Endometrial microvascular endothelial cells (primary cell): ENCODE data around the gene HAL. TPM values are rescaled to one million over a fixed set of nuclear protein-coding genes. Genes with fewer than 3 reads are reported as not detected.

ENCODE experiments used
- in situ Hi-C: cut with HindIII; loops from 2 replicates; pipeline ENCODE4 v1.10.0; 2017; ENCODE audit warnings: low sequenced_read_pairs, low pct_unique_long_range_greater_than_20kb; ENCODE audit errors: inconsistent ontology term
- total RNA-seq: library from RNA; depleted of rRNA; stranded (reverse); fragments of >200 nt; gene quantifications from one replicate; pipeline ENCODE4 v1.2.3, GENCODE V29; 2015; ENCODE audit errors: inconsistent ontology term

Gene HAL
- total RNA-seq, 1 donor from 2014 or later, result 0.09 TPM

DNA sequence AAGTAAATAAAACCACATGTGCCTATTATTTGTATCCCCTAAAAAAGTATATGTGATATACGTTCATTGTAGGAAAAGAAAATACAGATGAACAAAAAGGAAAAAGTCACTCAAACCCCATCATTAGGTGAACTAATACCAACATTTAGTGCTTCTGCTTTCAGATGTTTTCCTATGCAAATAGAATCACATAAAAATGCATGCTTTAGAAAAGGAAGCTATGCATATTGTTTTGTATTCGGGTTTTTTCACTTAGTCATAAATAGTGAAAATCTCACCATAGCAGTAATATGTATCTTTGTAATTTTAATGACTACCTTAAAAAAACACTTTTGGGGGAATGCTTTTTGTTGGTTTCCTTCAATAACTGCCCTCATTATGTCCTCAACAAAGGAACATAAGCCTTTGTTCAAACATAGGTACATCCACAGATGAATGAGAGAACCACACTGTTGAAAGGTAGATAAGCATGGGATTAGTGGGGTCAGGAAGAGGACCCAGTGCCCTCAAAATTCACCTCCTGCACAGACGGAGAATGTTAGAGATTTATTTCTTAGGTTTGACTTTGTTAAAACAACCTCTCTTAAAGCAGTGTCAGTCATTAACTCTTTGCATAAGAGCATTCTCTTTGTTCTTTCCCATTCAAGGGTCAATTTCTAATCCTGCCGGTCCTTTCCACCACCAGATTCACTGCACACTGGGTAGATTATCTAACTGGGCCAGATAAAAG, 46.5 kb downstream of the HAL start:
- in situ Hi-C loops, result no loop called here

DNA sequence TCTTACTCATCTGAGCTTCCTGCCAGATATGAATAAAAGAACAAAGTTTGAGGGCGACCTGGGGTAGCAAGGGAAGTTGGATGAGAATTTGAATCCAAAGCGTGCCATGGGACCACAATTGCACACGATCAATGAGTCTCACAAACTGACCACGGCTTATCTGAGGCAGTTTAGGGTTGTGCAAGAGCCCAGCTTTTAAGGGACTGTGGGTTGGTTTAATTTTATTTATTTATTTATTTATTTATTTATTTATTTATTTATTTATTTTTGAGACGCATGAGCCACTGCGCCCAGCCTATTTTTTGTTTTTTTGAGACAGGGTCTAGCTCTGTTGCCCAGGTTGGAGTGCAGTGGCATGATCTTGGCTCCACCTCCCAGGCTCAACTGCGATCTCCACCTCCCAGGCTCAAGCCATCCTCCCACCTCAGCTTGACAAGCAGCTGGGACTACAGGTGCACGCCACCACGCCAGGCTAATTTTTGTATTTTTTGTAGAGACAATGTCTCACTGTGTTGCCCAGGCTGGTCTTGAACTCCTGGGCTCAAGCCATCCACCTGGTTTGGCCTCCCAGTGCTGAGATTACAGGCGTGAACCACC, 51.9 kb downstream of the HAL start:
- in situ Hi-C loops, result no loop called here

GRCh38 chr12:95943330-95943842, 52.8 kb downstream of the HAL start, which contains the start of gene AMDHD1:
Gene AMDHD1 (plus strand): TSS chr12:95943331. CDS start chr12:95943399, 68 bp downstream.
- in situ Hi-C loops, result no loop called here

DNA sequence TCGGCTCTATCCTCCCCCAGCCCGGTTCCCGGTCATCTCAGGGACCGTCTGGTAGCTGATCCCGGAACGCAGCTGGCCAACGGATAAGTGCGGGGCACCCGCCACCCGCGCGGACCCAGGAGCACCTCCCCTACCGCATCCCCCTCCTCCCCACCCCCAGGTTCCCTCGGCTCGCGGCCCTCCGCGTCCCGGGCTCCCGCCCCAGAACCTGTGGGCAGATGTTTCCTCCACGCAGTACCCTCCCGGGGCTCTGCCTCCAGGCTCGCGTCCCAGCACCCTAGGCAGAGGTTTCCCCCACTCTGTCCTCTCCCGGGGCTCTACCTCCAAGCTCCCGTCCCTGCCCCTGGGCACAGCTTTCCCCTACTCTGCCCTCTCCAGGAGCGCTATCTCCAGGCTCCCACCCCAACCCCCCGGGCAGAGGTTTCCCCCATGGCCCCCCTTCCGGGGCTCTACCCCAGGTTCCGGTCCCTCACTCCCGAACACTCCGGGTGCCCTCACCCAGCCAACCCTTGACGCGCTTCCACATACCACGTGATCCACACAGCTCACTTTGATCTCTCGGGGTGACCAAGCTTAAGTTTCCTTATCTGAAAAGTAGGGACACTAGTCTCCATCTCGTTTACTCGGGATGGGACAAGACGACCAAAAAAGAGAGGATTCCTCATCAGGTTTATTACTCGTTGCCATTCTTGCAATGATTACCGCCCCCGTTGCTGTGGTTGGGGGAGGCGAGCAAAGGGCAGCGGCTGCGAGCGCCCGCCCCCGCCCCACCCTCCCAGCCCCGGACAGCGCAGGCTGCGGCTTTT, 53.4 kb downstream of the HAL start, which contains the start of gene CCDC38:
TSS of gene CCDC38 (minus strand) at position 91 of the 806 bp plus-strand sequence. CDS start 6,105 bp downstream, outside the sequence.
- in situ Hi-C loops, result no loop called here

- in situ Hi-C loops, result no loop called here
Measured at GRCh38 chr12:95942101-95942523, 54.0 kb downstream of the HAL start.

GRCh38 chr12:95940514-95940913, 55.6 kb downstream of the HAL start:
- in situ Hi-C loops, result no loop called here

Other genes with a start within 250 kb of the HAL start
- gene NTN4, start 205.6 kb downstream of the HAL start, total RNA-seq, result 119 TPM
- gene SNRPF, start 137.4 kb downstream of the HAL start, total RNA-seq, result 20.9 TPM
- gene CCDC38, start 53.7 kb downstream of the HAL start, total RNA-seq, result not detected
- gene AMDHD1, start 53.0 kb downstream of the HAL start, total RNA-seq, result not detected
- 76.6 TPM for gene LTA4H, start 39.2 kb upstream of the HAL start, total RNA-seq
- gene ELK3, start 198.0 kb upstream of the HAL start, total RNA-seq, result 28.1 TPM